HUDEP-2 (cell line): Measurements from ENCODE around the gene TSEN34.
A peak's percentile ranks its signal among the peaks of the same experiment; 100 is the strongest.
"Not testable (repeated sequence)": the region's sequence is repeated elsewhere in the genome, so short reads cannot be mapped to it uniquely, and the experiment has no call there.

Experiments
- DNase-seq, 76 experiments: peaks; one replicate each; lab custom pipeline; 2025; ENCODE audit not compliant: unreplicated experiment in 76 of 76; lab: John Stamatoyannopoulos, UW

TSEN34 gene

DNA sequence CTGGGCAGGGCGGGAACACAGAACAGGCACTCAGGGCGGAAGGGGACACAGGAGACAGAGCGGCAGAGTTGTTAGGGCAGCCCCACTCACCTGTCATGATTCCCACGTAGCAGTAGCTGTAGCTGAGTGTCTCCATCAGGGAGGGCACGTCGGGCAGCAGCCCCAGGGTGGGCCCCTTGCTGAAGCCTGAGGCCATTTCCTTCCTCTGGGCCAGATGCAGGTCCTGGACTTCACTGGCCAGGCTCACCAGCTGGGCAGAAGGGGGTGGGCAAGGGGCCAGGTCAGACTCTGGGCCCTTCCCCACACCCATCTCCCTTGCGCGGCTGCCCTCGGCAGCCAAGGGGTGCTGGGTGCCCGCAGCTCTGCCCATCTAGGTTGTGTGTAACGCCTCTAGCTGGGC lies 7.7 kb upstream of the TSEN34 start:
- no peak for DNase-seq

DNA sequence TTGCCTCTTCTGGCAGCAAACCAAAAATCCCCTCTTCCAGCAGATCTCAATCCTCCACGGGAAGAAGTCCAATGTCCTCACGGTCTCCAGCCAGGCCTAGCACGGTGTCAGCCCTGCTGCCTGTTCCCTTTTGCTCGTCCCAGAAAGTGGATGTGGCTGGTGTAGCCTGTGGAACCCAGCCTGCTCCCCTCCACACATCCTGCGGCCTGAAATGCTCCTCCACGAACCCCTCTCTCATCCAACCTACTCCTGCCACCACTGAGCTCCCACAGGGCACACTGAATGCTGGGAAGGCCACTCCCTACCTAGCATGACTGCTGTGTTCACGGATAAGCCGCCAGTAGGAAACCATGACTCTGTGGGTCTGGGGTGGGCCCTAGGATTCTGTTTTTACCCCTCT lies 4.8 kb upstream of the TSEN34 start:
- DNase-seq = no peak

DNA sequence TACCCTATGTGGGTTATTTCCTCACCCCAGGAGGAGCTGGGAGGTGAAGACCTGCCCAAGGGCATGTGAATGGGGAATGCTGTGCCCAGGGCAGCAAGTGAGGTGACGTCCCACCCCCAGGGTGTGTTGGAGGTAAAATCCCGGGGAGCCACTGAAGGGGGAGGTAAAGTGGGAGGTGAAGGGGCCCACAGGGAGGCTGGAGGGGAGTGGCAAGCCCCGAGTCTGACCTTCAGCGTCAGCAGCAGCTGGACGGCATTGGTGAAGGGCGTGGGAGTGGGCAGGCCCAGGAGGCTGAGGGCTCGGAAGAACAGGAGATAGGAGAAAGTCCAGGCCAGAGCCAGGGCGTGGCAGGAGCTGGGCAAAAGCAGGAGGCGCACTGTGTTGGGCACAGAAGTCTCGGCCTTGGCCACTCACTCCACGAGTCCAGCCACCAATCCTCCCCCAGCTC lies 4.2 kb upstream of the TSEN34 start:
- DNase-seq = peak in 35 of 76 experiments; percentile 13 to 69 (median 34)

DNA sequence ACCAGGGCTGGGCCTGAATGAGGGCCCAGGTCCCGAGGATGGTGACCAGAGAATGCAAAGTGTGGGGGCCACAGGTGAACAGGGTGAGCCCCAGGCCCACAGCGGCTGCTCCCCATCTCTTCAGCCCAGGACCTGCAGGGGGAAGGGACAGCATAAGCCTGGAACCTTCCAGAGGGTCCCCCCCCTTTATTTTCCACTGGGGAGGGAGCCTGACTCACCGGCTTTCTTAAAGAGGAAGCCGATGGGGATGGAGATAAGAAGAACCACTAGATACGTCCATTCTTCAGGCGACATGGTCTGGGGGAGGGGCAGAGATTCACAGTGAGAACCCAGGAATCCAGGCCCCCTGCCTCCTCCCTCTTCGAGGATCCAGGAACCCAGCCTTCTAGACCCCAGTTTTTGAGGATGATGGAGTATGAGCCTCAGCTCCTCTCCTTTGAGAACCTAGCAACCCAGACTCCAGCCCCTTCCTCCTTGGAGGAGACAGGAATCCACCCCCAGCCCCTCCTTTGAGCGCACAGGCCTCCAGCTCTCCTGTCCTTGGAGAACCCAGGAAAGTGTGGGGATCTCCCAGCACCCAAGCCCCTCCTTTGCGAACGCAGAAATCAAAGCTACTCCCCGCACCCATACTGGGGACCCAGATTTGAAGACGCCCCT lies 2.8 kb upstream of the TSEN34 start:
- DNase-seq = peak in 68 of 76 experiments; percentile 16 to 91 (median 67)

DNA sequence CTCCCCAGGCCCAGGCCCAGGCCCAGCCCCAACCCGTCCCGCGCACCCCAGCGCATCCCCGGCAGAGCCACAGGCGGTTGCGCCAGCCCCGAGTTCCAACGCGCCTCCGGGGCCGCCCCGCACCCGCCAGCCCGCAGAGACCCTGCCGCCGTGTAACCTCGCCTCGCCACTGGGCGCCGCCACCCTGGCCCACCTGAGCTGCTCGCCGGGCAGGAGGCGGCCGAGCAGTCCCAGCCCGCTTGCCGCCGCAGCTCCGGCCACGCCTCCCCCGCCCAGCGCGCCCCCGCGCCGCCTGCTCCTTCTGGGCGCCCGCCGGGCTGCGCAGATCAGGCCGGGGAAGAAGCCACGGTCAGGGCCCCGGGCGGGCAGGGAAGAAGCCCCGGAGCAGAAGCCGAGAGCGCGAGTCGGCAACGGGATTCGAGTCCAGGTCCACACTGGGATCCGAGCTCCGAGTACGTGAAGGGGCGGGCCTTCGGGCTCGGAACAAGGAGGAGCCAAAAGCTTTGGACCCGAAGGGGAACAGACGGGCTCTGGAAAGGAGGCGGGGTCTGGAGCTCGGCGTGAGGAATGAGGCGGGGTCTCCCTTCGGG lies 1.9 kb upstream of the TSEN34 start, which contains the start of gene MBOAT7:
TSS of gene MBOAT7 (minus strand) at position 436 of the 590 bp plus-strand sequence. CDS start 1,072 bp downstream, outside the sequence.
- DNase-seq = peak in 6 of 76 experiments; percentile 65 to 99 (median 82)

DNA sequence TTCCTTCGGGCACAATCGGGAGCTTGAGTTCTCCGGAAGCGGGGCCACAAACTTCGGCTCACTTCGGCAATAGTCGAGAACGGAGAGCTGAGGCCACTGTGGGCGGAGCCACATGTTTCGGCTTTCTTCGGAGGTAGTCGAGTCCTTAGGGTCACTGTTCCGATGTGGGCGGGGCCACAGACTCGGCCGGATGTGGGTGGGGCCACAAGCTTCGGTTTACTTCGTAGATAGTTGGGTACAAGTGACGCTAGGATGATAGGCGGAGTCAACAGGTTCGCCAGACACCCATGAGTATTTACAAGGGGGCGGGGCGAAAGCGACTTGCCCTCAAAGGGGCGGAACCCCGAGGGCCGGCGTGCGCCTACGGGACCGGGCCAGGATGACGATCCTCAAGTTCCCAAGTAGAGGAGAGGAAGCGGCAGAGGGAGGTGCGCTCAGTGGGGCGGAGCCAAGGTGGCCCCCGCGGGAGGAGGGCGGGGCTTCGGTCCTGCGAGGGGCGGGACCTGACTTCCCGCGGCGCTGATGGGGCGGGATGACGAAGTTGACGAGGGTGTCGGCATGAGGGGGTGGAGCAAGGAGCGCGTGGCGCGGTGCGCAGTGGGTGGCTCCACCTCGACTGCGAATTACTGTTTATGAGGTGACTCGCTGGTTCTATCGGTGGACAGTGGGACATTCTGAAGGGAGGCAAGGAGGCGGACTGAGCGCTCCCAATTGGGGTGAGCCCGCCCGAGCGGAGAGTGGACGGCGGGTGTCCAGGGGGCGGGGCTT lies 1.2 kb upstream of the TSEN34 start:
- DNase-seq = peak; percentile 99 to 100 (median 100)

DNA sequence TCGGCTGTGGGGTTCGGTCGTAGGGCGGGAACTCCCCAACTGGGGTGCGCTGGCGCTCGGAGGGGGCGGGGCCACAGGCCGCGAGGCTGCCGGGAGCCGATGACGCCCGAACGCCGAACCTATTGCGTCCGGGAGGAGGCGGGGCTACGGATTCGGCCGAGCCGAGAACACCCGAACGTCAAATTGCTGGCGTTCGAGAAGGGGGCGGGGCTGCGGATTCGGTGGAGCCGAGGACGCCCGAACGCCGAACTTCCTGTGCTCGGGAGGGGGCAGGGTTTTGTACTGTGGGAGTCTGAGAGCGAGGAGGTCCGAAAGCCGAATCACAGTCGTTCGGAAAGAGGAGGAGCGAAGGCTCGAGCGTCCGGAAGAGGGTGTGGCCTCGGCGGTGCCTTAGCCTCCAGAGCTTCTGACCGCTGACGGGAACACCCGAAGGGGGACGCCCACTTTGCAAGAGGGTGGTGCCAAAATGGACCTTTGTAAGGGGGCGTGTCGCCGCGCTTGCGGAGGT lies 551 bp upstream of the TSEN34 start:
- peak; percentile 93 to 100 (median 100) for DNase-seq

DNA sequence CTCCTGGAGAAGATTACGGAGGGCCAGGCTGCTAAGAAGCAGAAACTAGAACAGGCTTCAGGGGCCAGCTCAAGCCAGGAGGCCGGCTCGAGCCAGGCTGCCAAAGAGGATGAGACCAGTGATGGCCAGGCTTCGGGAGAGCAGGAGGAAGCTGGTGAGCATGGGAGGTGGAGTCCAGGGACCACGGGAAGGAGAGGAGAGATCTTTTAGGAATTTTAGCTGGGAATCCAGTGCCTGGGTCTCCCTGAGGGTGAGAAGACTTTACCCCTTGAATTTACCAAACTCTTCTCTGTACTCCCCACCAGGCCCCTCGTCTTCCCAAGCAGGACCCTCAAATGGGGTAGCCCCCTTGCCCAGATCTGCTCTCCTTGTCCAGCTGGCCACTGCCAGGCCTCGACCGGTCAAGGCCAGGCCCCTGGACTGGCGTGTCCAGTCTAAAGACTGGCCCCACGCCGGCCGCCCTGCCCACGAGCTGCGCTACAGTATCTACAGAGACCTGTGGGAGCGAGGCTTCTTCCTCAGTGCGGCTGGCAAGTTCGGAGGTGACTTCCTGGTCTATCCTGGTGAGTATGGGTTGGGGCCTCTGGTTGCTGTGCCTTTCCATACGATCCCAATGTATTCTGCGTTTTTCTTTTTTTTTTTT lies 824 bp downstream of the TSEN34 start:
- DNase-seq = no peak

DNA sequence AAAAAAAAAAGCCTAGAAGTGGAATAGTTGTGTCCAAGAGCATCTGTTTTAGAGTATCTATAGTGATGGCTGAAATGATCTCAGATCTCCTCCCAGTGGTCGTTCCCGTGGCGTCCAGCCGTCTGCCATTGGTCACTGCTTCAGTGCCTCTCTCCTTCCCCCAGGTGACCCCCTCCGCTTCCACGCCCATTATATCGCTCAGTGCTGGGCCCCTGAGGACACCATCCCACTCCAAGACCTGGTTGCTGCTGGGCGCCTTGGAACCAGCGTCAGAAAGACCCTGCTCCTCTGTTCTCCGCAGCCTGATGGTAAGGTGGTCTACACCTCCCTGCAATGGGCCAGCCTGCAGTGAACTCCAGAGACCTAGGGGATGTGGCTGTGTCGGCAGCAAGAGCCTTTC lies 1.9 kb downstream of the TSEN34 start:
- no peak for DNase-seq

DNA sequence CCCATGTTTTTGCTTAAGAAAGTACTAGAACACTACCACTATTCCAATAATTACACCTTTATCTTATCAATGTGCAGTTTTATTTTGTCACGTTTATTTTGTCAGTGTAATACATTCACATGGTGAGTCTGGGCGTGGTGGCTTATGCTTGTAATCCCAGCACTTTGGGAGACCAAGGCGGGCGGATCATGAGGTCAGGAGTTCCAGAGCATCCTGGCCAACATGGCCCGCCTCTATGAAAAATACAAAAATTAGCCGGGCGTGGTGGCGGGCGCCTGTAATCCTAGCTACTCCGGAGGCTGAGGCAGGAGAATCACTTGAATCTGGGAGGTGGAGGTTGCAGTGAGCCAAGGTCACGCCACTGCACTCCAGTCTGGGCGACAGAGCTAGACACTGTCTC lies 3.4 kb downstream of the TSEN34 start:
- not testable (repeated sequence) for DNase-seq

DNA sequence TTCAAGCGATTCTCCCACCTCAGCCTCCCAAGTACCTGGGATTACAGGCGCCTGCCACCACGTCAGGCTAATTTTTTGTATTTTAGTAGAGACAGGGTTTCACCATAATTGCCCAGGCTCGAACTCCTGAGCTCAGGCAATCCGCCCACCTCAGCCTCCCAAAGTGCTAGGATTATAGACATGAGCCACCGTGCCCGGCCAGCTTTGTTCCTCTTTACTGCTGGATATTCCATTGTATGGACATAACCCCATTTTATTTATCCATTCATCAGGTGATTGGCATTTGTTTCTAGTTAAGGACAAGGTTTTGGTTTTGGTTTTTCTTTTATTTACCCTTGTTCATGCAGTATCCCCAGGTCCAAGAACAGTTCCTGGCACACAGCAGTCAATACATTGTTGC lies 5.4 kb downstream of the TSEN34 start:
- no peak for DNase-seq

DNA sequence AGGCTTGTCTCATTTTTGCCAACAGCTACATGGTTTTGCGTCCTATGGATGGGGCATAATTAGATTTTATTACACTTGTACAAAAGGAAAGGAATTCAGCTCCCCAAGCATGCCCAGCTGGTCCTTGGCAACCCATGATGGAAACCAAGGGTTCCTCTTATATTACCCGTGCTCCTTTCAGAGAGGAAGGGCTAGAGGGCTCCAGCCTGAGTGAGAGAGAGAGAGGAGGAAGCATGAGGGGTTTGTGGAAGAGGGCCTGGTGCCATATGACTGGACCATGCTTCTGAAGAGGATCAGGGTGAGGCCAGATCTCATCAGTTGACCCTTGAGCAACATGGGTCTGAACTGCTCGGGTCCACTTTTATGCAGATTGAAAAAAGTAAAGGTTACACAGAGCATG lies 6.0 kb downstream of the TSEN34 start:
- DNase-seq = no peak

DNA sequence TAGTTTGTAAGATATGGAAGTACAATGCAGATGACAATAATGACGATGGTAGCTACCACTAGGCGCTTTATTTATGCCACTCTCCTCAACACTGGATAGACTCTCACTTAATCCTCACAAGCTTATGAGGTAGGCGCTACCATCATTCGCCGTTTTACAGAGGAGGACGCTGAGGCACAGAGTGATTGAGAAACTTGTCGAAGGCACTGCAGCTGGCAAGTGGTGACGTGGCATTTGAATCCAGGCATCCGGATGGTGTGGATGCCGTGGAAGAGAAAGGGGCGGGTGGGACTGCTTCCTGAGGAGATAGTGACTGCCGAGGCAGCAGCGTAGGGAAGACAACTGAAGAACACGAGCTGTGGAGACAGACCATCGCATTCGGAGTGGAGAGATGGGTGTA lies 8.3 kb downstream of the TSEN34 start:
- DNase-seq = no peak

DNA sequence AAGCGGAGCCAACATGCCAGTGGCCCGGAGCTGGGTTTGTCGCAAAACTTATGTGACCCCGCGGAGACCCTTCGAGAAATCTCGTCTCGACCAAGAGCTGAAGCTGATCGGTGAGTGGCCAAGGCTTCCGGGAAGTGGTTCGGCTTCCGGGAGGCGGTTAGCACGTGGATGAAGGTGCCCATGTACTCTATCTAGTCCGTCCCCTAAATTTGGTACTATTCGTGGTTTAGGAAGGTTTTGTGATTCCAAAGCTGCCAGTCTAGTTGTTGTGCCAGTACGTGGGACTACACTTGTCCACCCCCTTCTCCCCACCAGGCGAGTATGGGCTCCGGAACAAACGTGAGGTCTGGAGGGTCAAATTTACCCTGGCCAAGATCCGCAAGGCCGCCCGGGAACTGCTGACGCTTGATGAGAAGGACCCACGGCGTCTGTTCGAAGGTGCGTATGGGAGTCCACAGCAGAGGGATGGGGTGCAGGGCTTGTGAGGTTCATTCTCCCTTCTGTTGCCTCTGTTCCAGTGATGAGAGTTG lies 10.1 kb downstream of the TSEN34 start:
- no peak for DNase-seq

DNA sequence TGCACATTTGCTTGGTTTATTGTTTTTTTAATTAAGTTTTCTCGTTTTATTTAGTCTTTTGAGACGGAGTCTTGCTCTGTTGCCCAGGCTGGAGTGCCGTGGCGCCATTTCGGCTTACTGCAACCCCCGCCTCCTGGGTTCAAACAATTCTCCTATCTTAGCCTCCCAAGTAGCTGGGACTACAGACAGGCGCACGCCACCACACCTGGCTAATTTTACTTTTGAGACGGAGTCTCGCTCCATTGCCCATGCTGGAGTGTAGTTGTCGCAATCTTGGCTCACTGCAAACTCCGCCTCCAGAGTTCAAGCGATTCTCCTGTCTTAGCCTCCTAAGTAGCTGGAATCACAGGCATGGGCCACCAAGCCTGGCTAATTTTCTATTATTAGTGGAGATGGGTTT lies 10.9 kb downstream of the TSEN34 start:
- DNase-seq = no peak

DNA sequence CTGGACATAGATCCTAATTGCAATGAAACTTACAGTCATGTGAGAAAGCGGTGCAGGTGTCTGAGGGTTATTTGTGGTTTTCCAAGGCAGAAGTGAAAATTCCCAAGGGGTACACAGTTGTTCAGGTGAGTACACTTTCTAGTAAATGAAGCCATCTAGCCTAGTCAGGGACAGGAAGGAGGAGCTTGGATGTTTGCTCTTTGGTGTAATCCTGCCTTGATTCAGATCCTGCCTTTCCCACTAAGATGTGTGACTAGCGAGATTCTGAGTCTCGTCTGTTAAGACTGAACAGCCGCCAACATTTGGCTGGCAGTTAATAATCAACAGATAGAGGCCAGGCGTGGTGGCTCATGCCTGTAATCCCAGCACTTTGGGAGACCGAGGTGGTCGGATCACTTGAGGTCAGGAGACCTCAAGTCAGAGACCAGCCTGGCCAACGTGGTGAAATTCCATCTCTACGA lies 12.1 kb downstream of the TSEN34 start:
- DNase-seq = no peak

DNA sequence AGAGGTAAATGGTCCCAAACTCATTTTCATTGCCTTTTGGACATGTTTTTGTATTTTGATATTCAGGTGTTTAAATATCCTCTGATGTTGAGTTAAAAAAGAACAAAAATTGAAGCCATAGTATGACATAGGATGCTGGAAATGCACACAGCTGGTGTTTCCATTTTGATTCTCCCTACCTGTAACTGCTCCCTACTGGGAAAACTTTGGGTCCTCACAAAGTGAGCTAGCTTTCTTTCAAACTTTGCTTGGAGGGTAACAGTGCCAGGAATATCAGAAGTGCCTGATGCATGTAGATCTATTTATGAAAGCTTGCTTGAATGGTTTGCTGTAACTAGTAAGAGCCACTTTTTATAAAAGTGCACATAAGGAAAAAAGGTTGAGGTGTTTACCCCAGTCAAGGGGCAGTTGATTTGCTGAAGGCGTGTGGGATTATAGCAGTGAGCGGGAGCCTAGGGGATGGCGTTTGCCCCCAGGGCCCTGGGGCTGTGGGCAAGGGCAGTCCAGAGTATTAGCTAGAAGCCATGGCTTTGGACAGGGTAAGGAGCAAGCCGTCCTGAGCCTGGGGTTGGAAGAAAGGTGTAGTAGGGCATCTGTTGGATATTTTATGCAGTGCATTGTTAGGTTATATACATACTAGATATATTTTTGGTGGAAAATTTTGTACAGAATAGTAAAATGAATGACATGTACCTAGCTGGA lies 13.8 kb downstream of the TSEN34 start:
- DNase-seq = no peak

DNA sequence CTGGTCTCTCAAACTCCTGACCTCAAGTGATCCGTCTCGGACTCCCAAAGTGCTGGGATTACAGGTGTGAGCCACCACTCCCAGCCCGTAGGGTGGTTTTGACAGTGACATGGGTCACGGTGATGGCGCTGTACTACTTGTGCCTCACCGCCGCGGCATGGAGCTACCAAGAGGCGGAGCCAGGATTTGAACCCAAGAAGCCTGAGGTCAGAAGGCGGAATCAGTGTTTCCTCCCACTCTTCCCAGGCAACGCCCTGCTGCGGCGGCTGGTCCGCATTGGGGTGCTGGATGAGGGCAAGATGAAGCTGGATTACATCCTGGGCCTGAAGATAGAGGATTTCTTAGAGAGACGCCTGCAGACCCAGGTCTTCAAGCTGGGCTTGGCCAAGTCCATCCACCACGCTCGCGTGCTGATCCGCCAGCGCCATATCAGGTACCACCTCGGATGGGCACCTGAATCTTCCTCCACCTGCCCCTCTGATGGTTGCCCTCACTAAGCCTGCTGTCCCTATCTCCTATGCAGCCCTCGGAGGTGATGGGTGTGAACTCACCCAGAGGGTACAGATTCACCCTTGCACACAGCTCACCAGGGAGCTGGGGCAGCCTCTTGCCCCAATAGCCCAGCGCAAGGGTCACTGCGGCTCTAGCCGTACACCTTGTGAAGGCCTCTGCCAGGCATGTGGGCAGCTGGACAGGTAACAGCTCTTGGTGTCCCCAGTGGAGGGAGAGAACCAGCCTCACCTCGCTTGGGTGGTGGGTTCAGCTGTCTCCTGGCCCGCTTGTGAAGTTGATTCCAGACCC lies 15.1 kb downstream of the TSEN34 start:
- DNase-seq = no peak

DNA sequence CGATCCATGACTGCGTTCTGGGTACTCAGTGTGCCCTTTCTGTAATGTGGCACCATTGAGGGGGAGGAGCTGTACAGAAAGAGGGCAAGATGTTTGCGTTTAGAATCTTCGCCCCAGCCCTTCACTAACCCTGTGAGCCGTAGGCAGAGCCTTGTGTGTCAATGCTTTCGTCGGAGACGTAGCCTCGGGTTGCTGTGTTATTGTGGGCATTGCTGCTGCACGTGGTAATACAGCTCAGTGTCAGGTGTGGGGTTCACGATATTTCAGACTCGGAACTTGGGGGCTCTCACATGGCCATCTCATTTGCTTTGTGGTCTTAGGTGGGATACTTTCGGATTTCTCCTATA lies 15.7 kb downstream of the TSEN34 start:
- no peak for DNase-seq
